GM23338 (cell line): ENCODE measurements around the gene ASPM. TPM values are rescaled to one million over a fixed set of nuclear protein-coding genes. Genes with fewer than 3 reads are reported as not detected.

Experiments used
- ATAC-seq: fragments of 200-7000 bp; cut with Tn5 transposase; 3 replicates; pipeline ENCODE4 v1.9.1; 2020
- DNase-seq: peaks from one replicate; pipeline ENCODE4 v3.0.0-alpha.2; 2015; ENCODE audit warnings: low spot score
- H2AFZ ChIP-seq: fragments of 200-600 bp; sonication (generic); 2 replicates; pipeline ENCODE4 v1.8.0; 2016; ENCODE audit warnings: antibody characterized with exemption, mild to moderate bottlenecking, moderate library complexity
- H3F3A ChIP-seq: fragments of 200-600 bp; sonication (generic); replicated peaks from 2 replicates; pipeline ENCODE4 v1.8.0; 2017; ENCODE audit warnings: antibody characterized with exemption, mixed run types, low read depth
- H3K27ac ChIP-seq: fragments of 200-600 bp; sonication (generic); 2 replicates; pipeline ENCODE4 v1.6.1; 2016; ENCODE audit warnings: low read depth
- H3K27me3 ChIP-seq: fragments of 200-600 bp; sonication (generic); 2 replicates; pipeline ENCODE4 v1.8.0; 2016; ENCODE audit warnings: mild to moderate bottlenecking, mixed run types, moderate library complexity; ENCODE audit not compliant: insufficient read depth
- H3K36me3 ChIP-seq: fragments of 200-600 bp; sonication (generic); 2 replicates; pipeline ENCODE4 v1.8.0; 2016; ENCODE audit warnings: mild to moderate bottlenecking; ENCODE audit not compliant: insufficient read depth
- H3K4me1 ChIP-seq: fragments of 200-600 bp; sonication (generic); 2 replicates; pipeline ENCODE4 v1.8.0; 2016; ENCODE audit warnings: mild to moderate bottlenecking, moderate library complexity; ENCODE audit not compliant: insufficient read depth
- H3K4me2 ChIP-seq: fragments of 200-600 bp; sonication (generic); 2 replicates; pipeline ENCODE4 v1.7.1; 2017; ENCODE audit warnings: mixed run types
- H3K4me3 ChIP-seq: fragments of 200-600 bp; sonication (generic); 2 replicates; pipeline ENCODE4 v1.6.1; 2016; ENCODE audit warnings: mixed run types
- H3K79me2 ChIP-seq: fragments of 200-600 bp; sonication (generic); replicated peaks from 2 replicates; pipeline ENCODE4 v1.8.0; 2017; ENCODE audit warnings: mild to moderate bottlenecking; ENCODE audit not compliant: insufficient read depth
- H3K9me2 ChIP-seq: fragments of 200-600 bp; sonication (generic); 2 replicates; pipeline ENCODE4 v1.8.0; 2017; ENCODE audit not compliant: insufficient read depth
- H4K20me1 ChIP-seq: fragments of 200-600 bp; sonication (generic); replicated peaks from 2 replicates; pipeline ENCODE4 v1.8.0; 2017; ENCODE audit warnings: mild to moderate bottlenecking; ENCODE audit not compliant: insufficient read depth
- H3K27ac Mint-ChIP-seq: 2 replicates; pipeline ENCODE4 v1.8.0; 2020; ENCODE audit warnings: inconsistent platforms, mild to moderate bottlenecking, moderate library complexity, mixed read lengths
- H3K27me3 Mint-ChIP-seq: 3 replicates; pipeline ENCODE4 v1.8.0; 2022; ENCODE audit warnings: low read depth, mild to moderate bottlenecking, moderate library complexity, mixed read lengths, inconsistent platforms; ENCODE audit not compliant: insufficient read depth, poor library complexity
- H3K36me3 Mint-ChIP-seq: 3 replicates; pipeline ENCODE4 v1.8.0; 2021; ENCODE audit warnings: low read depth, mild to moderate bottlenecking, inconsistent platforms, moderate library complexity, mixed read lengths
- H3K4me1 Mint-ChIP-seq: 3 replicates; pipeline ENCODE4 v1.8.0; 2020; ENCODE audit warnings: mild to moderate bottlenecking, inconsistent platforms, mixed read lengths
- H3K4me3 Mint-ChIP-seq: 3 replicates; pipeline ENCODE4 v1.8.0; 2021; ENCODE audit warnings: moderate library complexity, mild to moderate bottlenecking, inconsistent platforms, mixed read lengths
- H3K9me3 Mint-ChIP-seq: 3 replicates; pipeline ENCODE4 v1.8.0; 2020; ENCODE audit warnings: moderate library complexity, mild to moderate bottlenecking, inconsistent platforms, mixed read lengths
- CREB1 ChIP-seq: fragments of 250-450 bp; sonication (Bioruptor Pico); IDR thresholded peaks from 2 replicates; pipeline ENCODE4 v1.5.0; 2020; ENCODE audit warnings: low read depth, mild to moderate bottlenecking, moderate library complexity
- CTCF ChIP-seq, 2 experiments: fragments of 200-600 bp in 1 of 2; sonication (generic) in 1 of 2; conservative IDR thresholded peaks; 2 replicates each; pipeline versions ENCODE4 v1.5.1 to v1.6.1; 2016 to 2017; ENCODE audit warnings: antibody characterized with exemption in 2 of 2, low read depth in 2 of 2, mild to moderate bottlenecking in 2 of 2, moderate library complexity in 1 of 2
- ETS1 ChIP-seq: IDR thresholded peaks from 2 replicates; pipeline ENCODE4 v1.6.1; 2016; ENCODE audit warnings: antibody characterized with exemption
- EZH2 ChIP-seq: fragments of 200-600 bp; sonication (generic); IDR thresholded peaks from one replicate; pipeline ENCODE4 v1.8.0; 2017; ENCODE audit warnings: antibody characterized with exemption, mild to moderate bottlenecking, low read depth; ENCODE audit not compliant: unreplicated experiment
- EZH2phosphoT487 ChIP-seq: fragments of 200-600 bp; sonication (generic); IDR thresholded peaks from one replicate; pipeline ENCODE4 v1.8.1; 2018; ENCODE audit warnings: antibody characterized with exemption; ENCODE audit not compliant: unreplicated experiment
- JUNB ChIP-seq: IDR thresholded peaks from one replicate; pipeline ENCODE4 v1.6.1; 2016; ENCODE audit warnings: antibody characterized with exemption; ENCODE audit not compliant: unreplicated experiment
- NANOG ChIP-seq: IDR thresholded peaks from 2 replicates; pipeline ENCODE4 v1.6.1; 2016; ENCODE audit warnings: antibody characterized with exemption, borderline replicate concordance
- POLR2AphosphoS5 ChIP-seq: IDR thresholded peaks from 2 replicates; pipeline ENCODE4 v1.6.1; 2016; ENCODE audit warnings: antibody characterized with exemption, low read depth
- polyA plus RNA-seq: library from polyadenylated mRNA; unstranded; fragments of >200 nt; fragmentation: Nextera tagmentation; extraction: Ambion mirVana; gene quantifications from 2 replicates; pipeline ENCODE4 v1.2.1, GENCODE V29; 2016
- total RNA-seq: library from RNA; depleted of rRNA; stranded (reverse); fragments of >200 nt; shearing (Covaris generic); gene quantifications from 2 replicates; pipeline ENCODE4 v1.2.3, GENCODE V29; 2014

The ASPM gene
- total and polyA plus RNA-seq, 2 experiments from 2014 or later = 36.8 to 64.9 TPM

- DNase-seq = no peak
- Histone ChIP-seq H3K79me2 (peaks cover 83% of the 10 kb centered on the region), H4K20me1 (peaks cover 16% of the 10 kb centered on the region), H3K36me3 (peaks cover 22% of the 10 kb centered on the region; the same call in 1 of the 2 replicates), H3K9me2 (no peaks in the 10 kb centered on the region), H3K4me3 (no peak overlapping the region), H3F3A (no peaks in the 10 kb centered on the region), H3K4me1 (no peaks in the 10 kb centered on the region; the same call in none of the 2 replicates), H2AFZ (no peak overlapping the region), H3K27ac (no peak overlapping the region), H3K27me3 (no peaks in the 10 kb centered on the region), H3K4me2 (no peak overlapping the region)
- no peak for TF ChIP-seq NANOG
- TF ChIP-seq POLR2AphosphoS5 = no peak
- Mint-ChIP-seq H3K27ac (no peak overlapping the region), H3K27me3 (peaks cover 2% of the 10 kb centered on the region), H3K4me3 (0 out of 3 replicates have a peak overlapping the region, but pooled peaks have one; percentile 19), H3K36me3 (peaks cover 41% of the 10 kb centered on the region), H3K4me1 (no peaks in the 10 kb centered on the region; the same call in 1 of the 3 replicates), H3K9me3 (no peaks in the 10 kb centered on the region; the same call in 2 of the 3 replicates)
- no peak for ATAC-seq
Measured at GRCh38 chr1:197141575-197141974, 4.9 kb downstream of the ASPM start.

GRCh38 chr1:197140121-197140520 lies 6.3 kb downstream of the ASPM start:
- peaks cover 44% of the 10 kb centered on the region for H3K36me3 Mint-ChIP-seq
- H3K27me3 ChIP-seq = no peaks in the 10 kb centered on the region
- no peak for ATAC-seq
- H3K4me3 Mint-ChIP-seq = no peak overlapping the region
- TF ChIP-seq EZH2 (no peak), EZH2phosphoT487 (no peak), ETS1 (no peak), CREB1 (CRISPR knock-in tag) (no peak), JUNB (no peak), CTCF (conservative IDR thresholded peaks at IDR 0.05; ENCODE audit: low read depth in 2 of 2) (no peak)
- no peaks in the 10 kb centered on the region; the same call in 2 of the 3 replicates for H3K4me1 Mint-ChIP-seq
- no peak overlapping the region for H2AFZ ChIP-seq
- no peak for DNase-seq
- peaks cover 74% of the 10 kb centered on the region for H3K79me2 ChIP-seq
- no peak overlapping the region for H3K27ac ChIP-seq
- no peak overlapping the region for H3K27ac Mint-ChIP-seq
- peaks cover 14% of the 10 kb centered on the region for H4K20me1 ChIP-seq
- peaks cover 22% of the 10 kb centered on the region; the same call in 1 of the 2 replicates for H3K36me3 ChIP-seq
- H3K4me3 ChIP-seq = no peak overlapping the region
- H3F3A ChIP-seq = no peaks in the 10 kb centered on the region
- no peaks in the 10 kb centered on the region for H3K27me3 Mint-ChIP-seq
- H3K4me1 ChIP-seq = no peaks in the 10 kb centered on the region; the same call in none of the 2 replicates
- H3K9me3 Mint-ChIP-seq = no peaks in the 10 kb centered on the region; the same call in 2 of the 3 replicates
- H3K9me2 ChIP-seq = no peaks in the 10 kb centered on the region
- no peak overlapping the region for H3K4me2 ChIP-seq
